Astrocyte of the spinal cord (primary cell): ENCODE data around the gene TMEM132D.

ENCODE experiments used
- DNase-seq: peaks from one replicate; pipeline ENCODE4 v3.0.0; 2011; ENCODE audit warnings: low read depth, low spot score
- H3K4me3 ChIP-seq: 2 replicates; pipeline ENCODE4 v1.5.1; 2011; ENCODE audit warnings: low read depth, mild to moderate bottlenecking, low read length, moderate library complexity
- in situ Hi-C: cut with HindIII; loops from 2 replicates; pipeline ENCODE4 v1.10.0; 2017; ENCODE audit warnings: low sequenced_read_pairs
- TF ChIP-seq, protein P1 (sequence below): IDR thresholded peaks from 2 replicates; pipeline ENCODE4 v1.5.1; 2012; ENCODE audit warnings: low read depth, mild to moderate bottlenecking, low read length, inconsistent platforms

Gene TMEM132D

DNA sequence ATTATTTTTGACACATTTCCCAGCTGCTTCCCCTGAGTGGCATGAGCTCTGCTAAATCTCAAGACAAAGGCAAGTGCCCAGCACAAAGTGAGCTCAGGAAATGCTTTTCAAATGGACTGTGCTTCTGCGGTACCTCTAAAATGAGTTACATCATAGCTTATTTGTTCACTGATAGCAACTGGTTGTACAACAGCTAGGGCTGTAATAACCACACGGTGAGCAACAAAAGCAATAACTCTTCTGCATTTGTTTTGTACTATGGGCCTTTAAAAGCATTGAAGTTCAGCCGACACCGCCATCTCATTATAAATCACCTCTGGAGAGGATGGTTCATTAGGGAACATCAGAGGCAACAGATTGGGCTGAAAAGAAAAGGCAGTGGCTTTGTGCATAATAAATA, 575.6 kb downstream of the TMEM132D start:
- TF ChIP-seq, protein P1, sequence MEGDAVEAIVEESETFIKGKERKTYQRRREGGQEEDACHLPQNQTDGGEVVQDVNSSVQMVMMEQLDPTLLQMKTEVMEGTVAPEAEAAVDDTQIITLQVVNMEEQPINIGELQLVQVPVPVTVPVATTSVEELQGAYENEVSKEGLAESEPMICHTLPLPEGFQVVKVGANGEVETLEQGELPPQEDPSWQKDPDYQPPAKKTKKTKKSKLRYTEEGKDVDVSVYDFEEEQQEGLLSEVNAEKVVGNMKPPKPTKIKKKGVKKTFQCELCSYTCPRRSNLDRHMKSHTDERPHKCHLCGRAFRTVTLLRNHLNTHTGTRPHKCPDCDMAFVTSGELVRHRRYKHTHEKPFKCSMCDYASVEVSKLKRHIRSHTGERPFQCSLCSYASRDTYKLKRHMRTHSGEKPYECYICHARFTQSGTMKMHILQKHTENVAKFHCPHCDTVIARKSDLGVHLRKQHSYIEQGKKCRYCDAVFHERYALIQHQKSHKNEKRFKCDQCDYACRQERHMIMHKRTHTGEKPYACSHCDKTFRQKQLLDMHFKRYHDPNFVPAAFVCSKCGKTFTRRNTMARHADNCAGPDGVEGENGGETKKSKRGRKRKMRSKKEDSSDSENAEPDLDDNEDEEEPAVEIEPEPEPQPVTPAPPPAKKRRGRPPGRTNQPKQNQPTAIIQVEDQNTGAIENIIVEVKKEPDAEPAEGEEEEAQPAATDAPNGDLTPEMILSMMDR = no peak
- no peak overlapping the region for H3K4me3 ChIP-seq
- in situ Hi-C loops = no loop called here
- DNase-seq = no peak

DNA sequence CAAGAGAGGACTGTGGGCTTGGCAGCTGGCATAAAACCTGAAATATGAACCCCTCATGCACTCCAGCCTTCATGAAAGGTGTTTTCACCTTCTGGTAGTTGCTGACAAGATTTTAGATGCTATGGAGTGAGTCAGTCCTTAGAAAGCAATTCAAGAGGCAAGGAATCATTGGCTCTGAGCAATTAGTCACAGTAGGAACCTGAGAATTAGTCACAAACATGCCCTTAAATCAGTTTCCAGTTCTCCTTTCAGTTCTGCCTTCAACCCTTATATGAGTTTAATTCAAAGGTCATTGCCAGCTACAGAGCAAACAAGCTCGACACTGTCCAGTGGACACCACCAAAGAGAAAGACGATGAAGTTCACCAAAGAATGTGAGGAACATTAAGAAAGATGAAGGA, 578.3 kb downstream of the TMEM132D start:
- TF ChIP-seq, protein P1 = no peak
- no peak for DNase-seq
- no peak overlapping the region for H3K4me3 ChIP-seq
- in situ Hi-C loops = no loop called here

- in situ Hi-C loops = no loop called here
- no peak for DNase-seq
- TF ChIP-seq, protein P1 = no peak
- H3K4me3 ChIP-seq = no peak overlapping the region
Measured at GRCh38 chr12:129312048-129312447, 591.8 kb downstream of the TMEM132D start.

- TF ChIP-seq, protein P1 = no peak
Measured at GRCh38 chr12:129310346-129310745, 593.5 kb downstream of the TMEM132D start.

GRCh38 chr12:129305851-129306250, 598.0 kb downstream of the TMEM132D start:
- in situ Hi-C loops = no loop called here
- H3K4me3 ChIP-seq = no peak overlapping the region
- DNase-seq = no peak
- TF ChIP-seq, protein P1 = no peak

More at GRCh38 chr12:129310346-129310745, 593.5 kb downstream of the TMEM132D start:
- in situ Hi-C loops = no loop called here
- no peak overlapping the region for H3K4me3 ChIP-seq
- no peak for DNase-seq

- H3K4me3 ChIP-seq = no peak overlapping the region
- in situ Hi-C loops = no loop called here
- TF ChIP-seq, protein P1 = no peak
- DNase-seq = no peak
Measured at GRCh38 chr12:129304529-129304928, 599.3 kb downstream of the TMEM132D start.

DNA sequence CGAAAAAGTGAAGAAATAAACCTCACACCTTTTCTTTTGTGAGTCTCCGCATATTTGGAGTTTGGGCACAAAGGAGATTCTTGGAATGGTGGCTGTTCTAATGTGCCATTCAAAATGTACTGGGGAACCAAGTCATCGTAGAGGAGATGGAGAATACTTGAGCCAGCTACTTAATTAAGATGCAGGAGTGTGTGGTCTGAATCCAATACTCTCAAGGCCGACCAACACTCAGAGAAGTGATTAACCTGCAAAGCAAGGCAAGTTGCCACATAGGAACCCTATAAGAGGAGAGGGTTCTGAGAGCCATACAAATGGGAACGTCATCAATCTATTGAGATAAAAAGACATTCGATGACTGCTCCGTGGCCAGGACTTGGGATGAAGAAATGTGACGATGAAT, 603.8 kb downstream of the TMEM132D start:
- no peak overlapping the region for H3K4me3 ChIP-seq
- DNase-seq = no peak
- in situ Hi-C loops = no loop called here
- TF ChIP-seq, protein P1 = no peak
